ENCODE measurements around the gene NAA20.

GRCh38 chr20:19971116-19971515 lies 46.0 kb upstream of the NAA20 start:
- TF ChIP-seq CTCF (IDR thresholded peaks at IDR 0.05) (no peak), POLR2A (IDR thresholded peaks at IDR 0.05) (no peak)

Data from tibial nerve (tissue), 3 donors.